GM19324 (cell line): ENCODE data around the gene CGREF1.
A peak's percentile ranks its signal among the peaks of the same experiment; 100 is the strongest.

Experiments
- ATAC-seq: cut with Tn5 transposase; IDR thresholded peaks from one replicate; pipeline ENCODE4 v1.9.1; 2021; ENCODE audit warnings: mild to moderate bottlenecking, moderate library complexity; ENCODE audit not compliant: unreplicated experiment, low FRiP score

Gene CGREF1

GRCh38 chr2:27089111-27089954 lies 29.6 kb downstream of the CGREF1 start:
- ATAC-seq, result no peak

GRCh38 chr2:27088634-27089033 lies 30.3 kb downstream of the CGREF1 start:
- no peak for ATAC-seq

- ATAC-seq, result no peak
These were observed 31.0 kb downstream of the CGREF1 start for GRCh38 chr2:27087823-27088410.

GRCh38 chr2:27086724-27087593 lies 32.0 kb downstream of the CGREF1 start, which contains the start of gene KHK:
TSS of gene KHK (plus strand) at chr2:27086772. CDS start at chr2:27087260, 488 bp downstream.
- ATAC-seq, result peak; percentile 14

GRCh38 chr2:27086090-27086723 lies 32.7 kb downstream of the CGREF1 start:
- peak; percentile 86 for ATAC-seq

- ATAC-seq, result peak; percentile 3
These were observed 33.2 kb downstream of the CGREF1 start for GRCh38 chr2:27085673-27086089.

- no peak for ATAC-seq
These were observed 33.8 kb downstream of the CGREF1 start for GRCh38 chr2:27085062-27085672.

- no peak for ATAC-seq
These were observed 34.4 kb downstream of the CGREF1 start for GRCh38 chr2:27084297-27085061.

- ATAC-seq, result no peak
These were observed 35.3 kb downstream of the CGREF1 start for GRCh38 chr2:27083410-27084296.

- no peak for ATAC-seq
These were observed 36.0 kb downstream of the CGREF1 start for GRCh38 chr2:27082773-27083409.

GRCh38 chr2:27081984-27082772 lies 36.8 kb downstream of the CGREF1 start:
- no peak for ATAC-seq

- ATAC-seq, result no peak
These were observed 38.4 kb downstream of the CGREF1 start for GRCh38 chr2:27080603-27080936.

GRCh38 chr2:27080140-27080469 lies 38.8 kb downstream of the CGREF1 start:
- no peak for ATAC-seq

- ATAC-seq, result no peak
These were observed 39.4 kb downstream of the CGREF1 start for GRCh38 chr2:27079233-27080139.

GRCh38 chr2:27078267-27079194 lies 40.4 kb downstream of the CGREF1 start, which contains the start of gene EMILIN1:
TSS of gene EMILIN1 (plus strand) at chr2:27078615. CDS start at chr2:27079066, 451 bp downstream.
- no peak for ATAC-seq
